Stimulated activated effector memory CD8-positive, alpha-beta T cell treated with anti-CD3 and anti-CD28 coated beads, Interleukin-12 subunit alpha, Interleukin-12 subunit beta, amount 100 ng/mL, for 72 hours (primary cell): ENCODE measurements around the gene CIDEB.
A peak's percentile ranks its signal among the peaks of the same experiment; 100 is the strongest.

Experiments used
- ATAC-seq: fragments of 150-1000 bp; cut with Tn5 transposase; 2 replicates; pipeline ENCODE4 v1.10.0; 2021
- DNase-seq, 2 donors: peaks; one replicate each; pipeline ENCODE4 v3.0.0; 2021 to 2022; ENCODE audit warnings: low spot score in 2 of 2
- H3K27ac Mint-ChIP-seq: one replicate; pipeline ENCODE4 v1.8.0; 2022; ENCODE audit warnings: mild to moderate bottlenecking, mixed read lengths
- H3K36me3 Mint-ChIP-seq: one replicate; pipeline ENCODE4 v1.8.0; 2022; ENCODE audit warnings: mild to moderate bottlenecking, mixed read lengths
- H3K4me1 Mint-ChIP-seq: one replicate; pipeline ENCODE4 v1.8.0; 2022; ENCODE audit warnings: mixed read lengths
- H3K4me3 Mint-ChIP-seq: one replicate; pipeline ENCODE4 v1.8.0; 2022; ENCODE audit warnings: mild to moderate bottlenecking, mixed read lengths
- H3K9me3 Mint-ChIP-seq: one replicate; pipeline ENCODE4 v1.8.0; 2022; ENCODE audit warnings: mixed read lengths

The CIDEB gene

GRCh38 chr14:24291446-24292117 lies 16.2 kb downstream of the CIDEB start:
- DNase-seq (no peak), ATAC-seq (no peak)
- Mint-ChIP-seq H3K27ac (no peak overlapping the region), H3K4me1 (peaks cover 34% of the 10 kb centered on the region), H3K36me3 (peaks cover 60% of the 10 kb centered on the region), H3K4me3 (no peak overlapping the region), H3K9me3 (no peaks in the 10 kb centered on the region)

GRCh38 chr14:24290746-24291145 lies 17.0 kb downstream of the CIDEB start:
- no peaks in the 10 kb centered on the region for H3K9me3 Mint-ChIP-seq
- no peak overlapping the region for H3K4me3 Mint-ChIP-seq
- no peak for ATAC-seq
- DNase-seq, result no peak
- peaks cover 29% of the 10 kb centered on the region for H3K4me1 Mint-ChIP-seq
- peaks cover 51% of the 10 kb centered on the region for H3K36me3 Mint-ChIP-seq
- no peak overlapping the region for H3K27ac Mint-ChIP-seq

- no peaks in the 10 kb centered on the region for H3K9me3 Mint-ChIP-seq
- ATAC-seq, result peak; percentile 99
- H3K4me3 Mint-ChIP-seq, result no peak overlapping the region
- peaks cover 28% of the 10 kb centered on the region for H3K4me1 Mint-ChIP-seq
- H3K27ac Mint-ChIP-seq, result no peak overlapping the region
- DNase-seq, result peak; percentile 14 to 68
- peaks cover 42% of the 10 kb centered on the region for H3K36me3 Mint-ChIP-seq
Observed at GRCh38 chr14:24289649-24290280, 18.0 kb downstream of the CIDEB start.

- Mint-ChIP-seq H3K36me3 (peaks cover 24% of the 10 kb centered on the region), H3K27ac (no peak overlapping the region), H3K4me1 (peaks cover 24% of the 10 kb centered on the region), H3K9me3 (no peaks in the 10 kb centered on the region), H3K4me3 (no peak overlapping the region)
- no peak for ATAC-seq
- DNase-seq, result no peak
Observed at GRCh38 chr14:24286996-24287395, 20.8 kb downstream of the CIDEB start.

GRCh38 chr14:24285351-24285750 lies 22.4 kb downstream of the CIDEB start:
- H3K36me3 Mint-ChIP-seq, result peaks cover 8% of the 10 kb centered on the region
- H3K9me3 Mint-ChIP-seq, result no peaks in the 10 kb centered on the region
- ATAC-seq (no peak), DNase-seq (no peak)
- peaks cover 15% of the 10 kb centered on the region for H3K4me1 Mint-ChIP-seq
- H3K4me3 Mint-ChIP-seq, result no peak overlapping the region
- H3K27ac Mint-ChIP-seq, result no peak overlapping the region

- DNase-seq (no peak), ATAC-seq (no peak)
- Mint-ChIP-seq H3K9me3 (no peaks in the 10 kb centered on the region), H3K4me3 (no peak overlapping the region), H3K36me3 (peaks cover under 1% of the 10 kb centered on the region), H3K4me1 (peaks cover 12% of the 10 kb centered on the region), H3K27ac (no peak overlapping the region)
Observed at GRCh38 chr14:24284501-24285035, 23.2 kb downstream of the CIDEB start.

GRCh38 chr14:24283796-24284460 lies 23.8 kb downstream of the CIDEB start:
- ATAC-seq (no peak), DNase-seq (no peak)
- Mint-ChIP-seq H3K4me3 (no peak overlapping the region), H3K4me1 (peaks cover 15% of the 10 kb centered on the region), H3K27ac (no peak overlapping the region), H3K9me3 (no peaks in the 10 kb centered on the region), H3K36me3 (no peaks in the 10 kb centered on the region)

- peak overlapping the region; percentile 41 for H3K27ac Mint-ChIP-seq
- DNase-seq, result no peak
- no peaks in the 10 kb centered on the region for H3K36me3 Mint-ChIP-seq
- peaks cover 24% of the 10 kb centered on the region for H3K4me1 Mint-ChIP-seq
- H3K9me3 Mint-ChIP-seq, result no peaks in the 10 kb centered on the region
- ATAC-seq, result no peak
- H3K4me3 Mint-ChIP-seq, result no peak overlapping the region
Observed at GRCh38 chr14:24282736-24283135, 25.0 kb downstream of the CIDEB start.

GRCh38 chr14:24281636-24282035 lies 26.1 kb downstream of the CIDEB start:
- Mint-ChIP-seq H3K27ac (peak overlapping the region; percentile 69), H3K36me3 (no peaks in the 10 kb centered on the region), H3K4me3 (no peak overlapping the region), H3K4me1 (peaks cover 31% of the 10 kb centered on the region), H3K9me3 (no peaks in the 10 kb centered on the region)
- ATAC-seq (no peak), DNase-seq (no peak)

GRCh38 chr14:24280797-24281460 lies 26.8 kb downstream of the CIDEB start:
- ATAC-seq, result no peak
- Mint-ChIP-seq H3K36me3 (no peaks in the 10 kb centered on the region), H3K4me1 (peaks cover 27% of the 10 kb centered on the region), H3K9me3 (no peaks in the 10 kb centered on the region), H3K27ac (peak overlapping the region; percentile 69), H3K4me3 (no peak overlapping the region)
- DNase-seq, result no peak

GRCh38 chr14:24279301-24280186 lies 28.2 kb downstream of the CIDEB start:
- DNase-seq, result no peak
- H3K27ac Mint-ChIP-seq, result peak overlapping the region; percentile 69

GRCh38 chr14:24278424-24278823 lies 29.4 kb downstream of the CIDEB start:
- Mint-ChIP-seq H3K27ac (peak overlapping the region; percentile 30), H3K9me3 (no peaks in the 10 kb centered on the region), H3K4me3 (no peak overlapping the region), H3K4me1 (peaks cover 38% of the 10 kb centered on the region), H3K36me3 (no peaks in the 10 kb centered on the region)
- DNase-seq (no peak), ATAC-seq (no peak)

More at GRCh38 chr14:24279301-24280186, 28.2 kb downstream of the CIDEB start:
- H3K9me3 Mint-ChIP-seq, result no peaks in the 10 kb centered on the region
- H3K4me3 Mint-ChIP-seq, result peak overlapping the region; percentile 25
- ATAC-seq, result peak; percentile 86
- peaks cover 27% of the 10 kb centered on the region for H3K4me1 Mint-ChIP-seq
- H3K36me3 Mint-ChIP-seq, result no peaks in the 10 kb centered on the region

- Mint-ChIP-seq H3K27ac (peak overlapping the region; percentile 30), H3K36me3 (no peaks in the 10 kb centered on the region), H3K4me3 (no peak overlapping the region), H3K9me3 (no peaks in the 10 kb centered on the region), H3K4me1 (peaks cover 45% of the 10 kb centered on the region)
- DNase-seq (no peak), ATAC-seq (no peak)
Observed at GRCh38 chr14:24277606-24278321, 30.0 kb downstream of the CIDEB start.

GRCh38 chr14:24277071-24277470 lies 30.7 kb downstream of the CIDEB start:
- no peak overlapping the region for H3K4me3 Mint-ChIP-seq
- H3K9me3 Mint-ChIP-seq, result no peaks in the 10 kb centered on the region
- no peak for ATAC-seq
- no peak for DNase-seq
- H3K36me3 Mint-ChIP-seq, result peaks cover under 1% of the 10 kb centered on the region
- peaks cover 52% of the 10 kb centered on the region for H3K4me1 Mint-ChIP-seq
- peak overlapping the region; percentile 67 for H3K27ac Mint-ChIP-seq
